ENCODE measurements around the gene EPB41L2.

DNA sequence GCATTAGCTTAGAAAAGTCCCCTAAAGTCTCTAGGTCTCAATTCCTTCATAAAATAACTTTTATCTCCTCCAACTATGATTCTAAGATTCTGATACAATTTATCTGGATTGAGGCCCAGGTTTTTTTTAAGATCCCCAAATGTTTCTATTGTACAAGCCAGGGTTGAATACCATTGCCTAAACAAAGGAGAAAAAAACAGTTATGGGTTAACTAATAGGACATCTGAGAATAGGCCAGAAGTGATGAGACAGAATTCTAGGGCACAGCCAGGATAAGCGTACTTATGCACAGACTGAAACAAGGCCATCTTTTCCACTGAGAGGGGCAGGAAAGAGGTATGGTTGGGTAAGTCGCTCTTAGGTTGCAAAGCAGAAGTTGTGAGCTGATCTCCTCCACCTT lies 26.4 kb downstream of the EPB41L2 start:
- TF ChIP-seq POLR2A (IDR thresholded peaks at IDR 0.05): no peak
- TF ChIP-seq, protein P1, sequence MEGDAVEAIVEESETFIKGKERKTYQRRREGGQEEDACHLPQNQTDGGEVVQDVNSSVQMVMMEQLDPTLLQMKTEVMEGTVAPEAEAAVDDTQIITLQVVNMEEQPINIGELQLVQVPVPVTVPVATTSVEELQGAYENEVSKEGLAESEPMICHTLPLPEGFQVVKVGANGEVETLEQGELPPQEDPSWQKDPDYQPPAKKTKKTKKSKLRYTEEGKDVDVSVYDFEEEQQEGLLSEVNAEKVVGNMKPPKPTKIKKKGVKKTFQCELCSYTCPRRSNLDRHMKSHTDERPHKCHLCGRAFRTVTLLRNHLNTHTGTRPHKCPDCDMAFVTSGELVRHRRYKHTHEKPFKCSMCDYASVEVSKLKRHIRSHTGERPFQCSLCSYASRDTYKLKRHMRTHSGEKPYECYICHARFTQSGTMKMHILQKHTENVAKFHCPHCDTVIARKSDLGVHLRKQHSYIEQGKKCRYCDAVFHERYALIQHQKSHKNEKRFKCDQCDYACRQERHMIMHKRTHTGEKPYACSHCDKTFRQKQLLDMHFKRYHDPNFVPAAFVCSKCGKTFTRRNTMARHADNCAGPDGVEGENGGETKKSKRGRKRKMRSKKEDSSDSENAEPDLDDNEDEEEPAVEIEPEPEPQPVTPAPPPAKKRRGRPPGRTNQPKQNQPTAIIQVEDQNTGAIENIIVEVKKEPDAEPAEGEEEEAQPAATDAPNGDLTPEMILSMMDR (IDR thresholded peaks at IDR 0.05): no peak
